ENCODE results near the gene SLC25A47. TPM values are rescaled to one million over a fixed set of nuclear protein-coding genes. Genes with fewer than 3 reads are reported as not detected.

SLC25A47 gene
- total RNA-seq, 1 experiment from 2014 or later, result not detected

- no peaks in the 10 kb centered on the region for H3K27me3 Mint-ChIP-seq (ENCODE audit: insufficient read depth, unreplicated experiment)
- Histone ChIP-seq H3K27me3 (replicated peaks; ENCODE audit: control insufficient read depth, insufficient read depth, low read length) (no peaks in the 10 kb centered on the region), H3K4me1 (peaks cover 29% of the 10 kb centered on the region), H3K36me3 (ENCODE audit: control insufficient read depth, insufficient read depth, low read length) (no peaks in the 10 kb centered on the region; the same call in 1 of the 2 replicates), H3K4me3 (ENCODE audit: low read depth, low read length) (no peak overlapping the region), H3K9me3 (0 out of 2 replicates have a peak, but pooled peaks cover 3% of the 10 kb centered on the region)
- peaks cover 62% of the 10 kb centered on the region for H3K36me3 Mint-ChIP-seq (ENCODE audit: insufficient read depth, unreplicated experiment)
- no peak overlapping the region for H3K27ac Mint-ChIP-seq (ENCODE audit: unreplicated experiment)
- no peak for DNase-seq
- H3K4me3 Mint-ChIP-seq (ENCODE audit: unreplicated experiment), result no peak overlapping the region
- peaks cover 8% of the 10 kb centered on the region for H3K9me3 Mint-ChIP-seq (ENCODE audit: unreplicated experiment)
- peaks cover 18% of the 10 kb centered on the region for H3K4me1 Mint-ChIP-seq (ENCODE audit: low read depth, unreplicated experiment)
- intact Hi-C loops (cut with micrococcal nuclease; ENCODE audit: unreplicated experiment), result no loop called here
- TF ChIP-seq CTCF (IDR thresholded peaks at IDR 0.05; ENCODE audit: insufficient read depth in 1 of 2, low read depth in 1 of 2, low read length in 1 of 2, severe bottlenecking in 1 of 2, unreplicated experiment in 1 of 2), result no peak
- POLR2A ChIA-PET, result no interaction called here
- no TSS peak for BruUV-seq (replicated peaks)
- CTCF ChIA-PET, result interaction anchor here (1.1 kb wide), 1 partner anchor 15 kb away, joined by 3 read pairs; no protein-coding TSS in a partner anchor
These were observed 39.3 kb downstream of the SLC25A47 start for GRCh38 chr14:100362311-100362927.

GRCh38 chr14:100363053-100363452 is 39.9 kb downstream of the SLC25A47 start:
- ChIA-PET CTCF (interaction anchor here (0.7 to 1.1 kb wide), 3 partner anchors 15 to 538 kb away, joined by 3 to 5 read pairs (median 4); no protein-coding TSS in a partner anchor), POLR2A (interaction anchor here (0.6 kb wide), 1 partner anchor 77 kb away, joined by 3 read pairs; no protein-coding TSS in a partner anchor)
- no peak overlapping the region for H3K4me3 ChIP-seq (ENCODE audit: low read depth, low read length)
- Mint-ChIP-seq H3K4me1 (ENCODE audit: low read depth, unreplicated experiment) (peaks cover 23% of the 10 kb centered on the region), H3K4me3 (ENCODE audit: unreplicated experiment) (no peak overlapping the region), H3K36me3 (ENCODE audit: insufficient read depth, unreplicated experiment) (peaks cover 59% of the 10 kb centered on the region), H3K27me3 (ENCODE audit: insufficient read depth, unreplicated experiment) (no peaks in the 10 kb centered on the region), H3K9me3 (ENCODE audit: unreplicated experiment) (peaks cover 8% of the 10 kb centered on the region), H3K27ac (ENCODE audit: unreplicated experiment) (no peak overlapping the region)
- TF ChIP-seq CTCF (IDR thresholded peaks at IDR 0.05; ENCODE audit: insufficient read depth in 1 of 2, low read depth in 1 of 2, low read length in 1 of 2, severe bottlenecking in 1 of 2, unreplicated experiment in 1 of 2), result no peak
- peaks cover 29% of the 10 kb centered on the region for H3K4me1 ChIP-seq
- H3K36me3 ChIP-seq (ENCODE audit: control insufficient read depth, insufficient read depth, low read length), result no peaks in the 10 kb centered on the region; the same call in 1 of the 2 replicates
- H3K9me3 ChIP-seq, result no peaks in the 10 kb centered on the region
- DNase-seq, result no peak
- BruUV-seq (replicated peaks), result no TSS peak
- H3K27me3 ChIP-seq (replicated peaks; ENCODE audit: control insufficient read depth, insufficient read depth, low read length), result no peaks in the 10 kb centered on the region
- intact Hi-C loops (cut with micrococcal nuclease; ENCODE audit: unreplicated experiment), result no loop called here

GRCh38 chr14:100364403-100364802 is 41.3 kb downstream of the SLC25A47 start:
- no TSS peak for BruUV-seq (replicated peaks)
- Mint-ChIP-seq H3K27me3 (ENCODE audit: insufficient read depth, unreplicated experiment) (no peaks in the 10 kb centered on the region), H3K9me3 (ENCODE audit: unreplicated experiment) (no peaks in the 10 kb centered on the region), H3K36me3 (ENCODE audit: insufficient read depth, unreplicated experiment) (peaks cover 53% of the 10 kb centered on the region), H3K4me3 (ENCODE audit: unreplicated experiment) (no peak overlapping the region), H3K4me1 (ENCODE audit: low read depth, unreplicated experiment) (peaks cover 28% of the 10 kb centered on the region), H3K27ac (ENCODE audit: unreplicated experiment) (no peak overlapping the region)
- no peak for DNase-seq
- POLR2A ChIA-PET, result no interaction called here
- Histone ChIP-seq H3K9me3 (no peaks in the 10 kb centered on the region), H3K36me3 (ENCODE audit: control insufficient read depth, insufficient read depth, low read length) (no peaks in the 10 kb centered on the region; the same call in 1 of the 2 replicates), H3K4me3 (ENCODE audit: low read depth, low read length) (no peak overlapping the region), H3K4me1 (peaks cover 27% of the 10 kb centered on the region), H3K27me3 (replicated peaks; ENCODE audit: control insufficient read depth, insufficient read depth, low read length) (no peaks in the 10 kb centered on the region)
- CTCF ChIA-PET, result no interaction called here
- no peak for TF ChIP-seq CTCF (IDR thresholded peaks at IDR 0.05; ENCODE audit: insufficient read depth in 1 of 2, low read depth in 1 of 2, low read length in 1 of 2, severe bottlenecking in 1 of 2, unreplicated experiment in 1 of 2)
- intact Hi-C loops (cut with micrococcal nuclease; ENCODE audit: unreplicated experiment), result no loop called here
